ENCODE data around the gene LIMS1.
"Not testable (repeated sequence)": the region's sequence is repeated elsewhere in the genome, so short reads cannot be mapped to it uniquely, and the experiment has no call there.

The LIMS1 gene

DNA sequence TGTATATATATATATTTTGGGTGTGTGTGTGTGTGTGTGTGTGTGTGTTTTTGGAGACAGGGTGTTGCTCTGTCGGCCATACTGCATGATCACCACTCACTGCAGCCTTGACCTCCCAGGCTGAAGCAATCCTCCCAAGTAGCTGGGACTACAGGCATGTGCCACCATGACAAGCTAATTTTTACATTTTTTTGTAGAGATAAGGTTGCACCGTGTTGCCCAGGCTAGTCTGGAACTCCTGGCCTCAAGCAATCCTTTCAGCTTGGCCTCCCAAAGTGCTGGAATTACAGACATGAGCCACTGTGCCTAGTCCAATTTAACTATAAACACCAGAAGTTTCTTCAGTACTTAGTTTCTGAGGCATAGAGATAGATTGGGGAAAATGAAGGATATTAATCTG lies 18.3 kb downstream of the LIMS1 start:
- no peak for FAIRE-seq

GRCh38 chr2:108553209-108553919 lies 19.1 kb downstream of the LIMS1 start:
- FAIRE-seq, result no peak

GRCh38 chr2:108554528-108554927 lies 20.3 kb downstream of the LIMS1 start:
- no peak for FAIRE-seq

- FAIRE-seq, result no peak
Observed at GRCh38 chr2:108555572-108555971, 21.3 kb downstream of the LIMS1 start.

- not testable (repeated sequence) for FAIRE-seq
Observed at GRCh38 chr2:108556581-108556980, 22.3 kb downstream of the LIMS1 start.

GRCh38 chr2:108560241-108560811 lies 26.1 kb downstream of the LIMS1 start:
- FAIRE-seq, result no peak

DNA sequence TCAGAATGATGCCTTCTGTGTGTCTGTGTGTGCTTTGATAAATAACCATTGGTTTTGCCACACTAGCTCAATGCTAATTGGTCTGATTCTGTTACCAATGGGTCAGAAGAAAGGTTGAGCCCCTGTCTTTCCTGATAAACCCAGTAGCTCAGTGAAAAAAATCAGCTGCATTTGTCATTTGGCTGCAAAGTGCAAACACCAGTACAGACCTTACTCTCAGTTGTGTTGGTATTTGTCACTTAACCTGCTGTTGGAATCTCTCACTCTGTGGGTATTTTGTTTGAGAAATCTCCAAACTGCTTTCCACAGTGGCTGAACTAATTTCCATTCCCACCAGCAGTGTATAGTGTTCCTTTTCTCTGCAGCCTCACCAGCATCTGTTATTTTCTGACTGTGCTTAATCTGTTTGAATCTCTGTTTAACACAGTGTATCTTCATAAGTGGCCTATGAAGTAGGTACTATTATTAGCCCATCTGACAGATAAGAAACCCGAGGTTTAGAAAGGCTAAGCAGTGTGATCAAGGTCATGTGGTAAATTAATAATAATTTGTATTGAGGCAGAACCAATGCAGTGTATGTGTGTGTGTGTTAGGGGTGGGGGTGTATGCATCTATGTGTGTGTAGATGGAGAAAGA lies 26.7 kb downstream of the LIMS1 start:
- FAIRE-seq, result no peak

DNA sequence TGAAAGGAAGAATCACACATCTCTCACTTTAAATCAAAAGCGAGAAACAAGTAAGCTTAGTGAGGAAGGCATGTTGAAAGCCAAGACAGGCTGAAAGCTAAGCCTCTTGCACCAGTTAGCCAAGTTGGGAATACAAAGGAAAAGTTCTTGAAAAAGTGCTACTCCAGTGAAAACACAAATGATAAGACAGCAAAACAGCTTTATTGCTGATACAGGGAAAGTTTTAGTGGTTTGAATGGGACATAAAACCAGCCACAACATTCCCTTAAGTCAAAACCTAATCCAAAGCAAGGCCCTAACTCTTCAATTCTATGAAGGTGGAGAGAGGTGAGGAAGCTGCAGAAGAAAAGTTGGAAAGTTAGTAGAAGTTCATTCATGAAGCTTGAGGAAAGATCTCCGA lies 28.0 kb downstream of the LIMS1 start:
- no peak for FAIRE-seq

DNA sequence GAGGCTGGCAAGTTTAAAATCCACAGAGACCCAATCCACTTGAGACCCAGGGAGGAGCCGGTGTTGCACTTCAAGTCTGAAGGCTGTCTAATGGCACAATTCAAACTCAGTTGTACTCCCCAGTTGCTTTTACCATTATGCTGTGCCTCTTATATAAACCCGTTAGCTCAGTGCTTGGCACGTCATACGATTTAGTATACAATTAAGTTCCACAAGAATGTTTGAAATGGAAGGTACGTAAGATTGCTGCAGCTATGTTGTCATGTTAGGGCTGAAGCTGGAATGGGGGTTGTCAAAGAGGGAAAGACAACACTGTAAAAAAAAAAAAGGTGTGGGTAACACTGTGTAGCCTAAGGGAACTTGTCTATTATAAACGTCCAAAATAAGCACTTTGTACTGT lies 30.2 kb downstream of the LIMS1 start:
- no peak for FAIRE-seq

DNA sequence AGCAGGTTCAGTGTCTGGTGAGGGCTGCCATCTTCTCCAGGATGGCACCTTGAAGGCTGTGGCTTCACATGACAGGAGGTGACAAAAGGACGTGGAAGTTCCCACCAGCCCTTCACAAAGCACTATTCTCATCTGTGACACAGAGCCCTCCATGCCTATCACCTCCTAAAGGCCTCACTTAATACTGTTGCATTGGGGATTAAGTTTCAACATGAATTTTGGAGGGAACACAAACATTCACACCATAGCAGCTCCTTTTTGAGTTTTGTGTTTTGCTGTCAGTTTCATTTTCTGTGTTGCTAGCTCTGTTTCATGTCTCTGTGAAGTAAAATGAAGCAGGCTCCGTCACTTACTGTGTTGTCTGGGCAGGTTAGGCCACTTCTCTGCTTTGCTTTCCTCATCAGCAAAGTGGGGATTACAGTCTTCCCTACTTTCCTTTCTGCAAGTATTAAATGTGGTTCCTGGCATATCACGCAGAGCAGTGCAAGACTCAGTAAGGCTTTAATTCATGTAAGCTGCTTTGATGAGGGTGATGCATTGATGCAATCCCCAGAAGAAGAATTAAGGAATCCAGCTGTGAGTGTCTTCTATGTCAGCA lies 31.6 kb downstream of the LIMS1 start:
- FAIRE-seq, result no peak

DNA sequence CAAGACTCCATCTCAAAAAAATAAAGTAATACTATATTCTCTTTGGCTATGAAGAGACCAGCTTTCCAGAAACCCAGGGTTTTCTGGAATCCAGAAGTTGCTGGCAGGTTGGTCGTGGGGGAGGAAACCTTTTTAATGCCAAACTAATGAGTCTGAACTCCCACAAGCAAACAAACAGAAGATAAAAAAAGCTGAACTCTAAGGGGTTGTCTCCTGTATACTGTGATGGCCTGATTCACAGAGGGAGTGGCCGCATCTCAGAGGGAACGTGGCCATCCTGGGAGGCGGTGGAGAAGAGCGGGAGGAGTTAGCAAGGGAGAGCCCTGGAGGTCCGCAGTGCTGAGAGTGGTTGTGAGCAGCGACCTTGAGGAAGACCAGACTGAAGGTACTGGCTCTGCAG lies 36.1 kb downstream of the LIMS1 start:
- FAIRE-seq, result no peak

GRCh38 chr2:108571286-108571685 lies 37.0 kb downstream of the LIMS1 start:
- FAIRE-seq, result no peak

GRCh38 chr2:108573061-108573460 lies 38.8 kb downstream of the LIMS1 start:
- no peak for FAIRE-seq

DNA sequence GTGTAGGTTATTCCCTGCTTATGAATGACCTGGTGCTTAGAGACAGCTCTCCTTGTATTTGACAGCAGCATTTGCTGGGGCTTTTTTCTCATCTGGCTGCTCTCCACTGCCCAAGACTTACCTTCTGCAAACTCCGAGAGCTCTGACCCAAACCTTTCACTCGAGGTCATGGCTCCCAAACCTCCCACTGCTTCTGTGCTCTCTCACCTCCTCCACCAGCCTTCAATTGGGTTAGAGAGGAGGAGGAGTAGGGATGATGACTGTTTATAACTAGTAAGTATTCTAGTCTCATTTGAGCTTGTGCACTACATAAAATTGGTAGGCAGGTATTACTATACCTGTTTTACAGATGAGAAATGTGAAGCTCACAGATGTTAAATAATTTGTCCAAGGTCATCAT lies 40.1 kb downstream of the LIMS1 start:
- FAIRE-seq, result no peak

- FAIRE-seq, result no peak
Observed at GRCh38 chr2:108575132-108575966, 41.1 kb downstream of the LIMS1 start.

DNA sequence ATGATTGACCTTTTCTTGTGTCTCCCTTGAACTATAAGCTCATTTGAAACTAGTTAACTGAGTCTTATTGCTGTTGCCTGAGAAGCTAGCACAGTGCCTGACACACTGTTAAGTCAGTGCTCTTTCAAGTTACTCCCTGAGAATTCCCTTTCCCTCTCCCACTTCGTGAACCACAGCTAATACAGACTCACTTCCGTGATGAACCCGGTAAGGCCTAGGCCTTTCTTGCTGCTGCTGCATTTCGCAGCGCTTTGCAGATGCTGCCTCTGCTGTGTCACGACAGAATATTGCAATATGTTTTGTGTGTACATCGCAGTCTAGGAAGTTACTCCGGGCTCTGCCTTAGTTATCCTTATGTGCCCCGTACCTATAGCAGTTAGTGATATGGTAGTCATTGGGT lies 42.8 kb downstream of the LIMS1 start:
- no peak for FAIRE-seq

GRCh38 chr2:108579623-108580022 lies 45.4 kb downstream of the LIMS1 start:
- no peak for FAIRE-seq

- FAIRE-seq, result no peak
Observed at GRCh38 chr2:108580050-108580449, 45.8 kb downstream of the LIMS1 start.

- FAIRE-seq, result no peak
Observed at GRCh38 chr2:108583903-108584520, 49.7 kb downstream of the LIMS1 start.

- no peak for FAIRE-seq
Observed at GRCh38 chr2:108585436-108585835, 51.2 kb downstream of the LIMS1 start.

- FAIRE-seq, result no peak
Observed at GRCh38 chr2:108586116-108586515, 51.8 kb downstream of the LIMS1 start.

DNA sequence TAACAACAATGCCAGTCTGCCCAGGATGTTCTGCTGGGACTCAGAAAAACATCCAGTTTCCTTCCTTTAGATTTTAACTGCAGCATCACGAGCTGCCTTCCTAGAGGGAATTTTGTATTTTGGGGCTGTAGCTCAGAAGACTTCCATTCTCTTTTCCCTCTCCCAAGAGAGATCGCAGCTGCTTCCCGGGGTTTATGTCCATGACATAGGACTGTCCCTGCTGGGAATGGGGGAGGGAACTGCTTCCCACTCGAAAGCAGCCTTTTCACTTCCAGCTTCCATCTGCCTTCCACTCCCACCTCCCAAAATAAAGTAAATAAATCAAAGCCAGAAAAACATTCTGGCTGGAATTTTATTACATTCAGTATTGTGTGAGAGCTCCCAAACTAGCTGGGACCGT lies 52.4 kb downstream of the LIMS1 start:
- FAIRE-seq, result peak; percentile 46

GRCh38 chr2:108587621-108588020 lies 53.4 kb downstream of the LIMS1 start:
- no peak for FAIRE-seq

Measured in endometrium (tissue), 2 donors.